Diencephalon (tissue), 1 donor: Measurements from ENCODE around the gene ME3. TPM values are rescaled to one million over a fixed set of nuclear protein-coding genes. Genes with fewer than 3 reads are reported as not detected.

Source experiments
- total RNA-seq: library from RNA; depleted of rRNA; stranded (reverse); fragments of >200 nt; gene quantifications from one replicate; pipeline ENCODE4 v1.2.3, GENCODE V29; 2014

Gene ME3
- total RNA-seq: 75.0 TPM

DNA sequence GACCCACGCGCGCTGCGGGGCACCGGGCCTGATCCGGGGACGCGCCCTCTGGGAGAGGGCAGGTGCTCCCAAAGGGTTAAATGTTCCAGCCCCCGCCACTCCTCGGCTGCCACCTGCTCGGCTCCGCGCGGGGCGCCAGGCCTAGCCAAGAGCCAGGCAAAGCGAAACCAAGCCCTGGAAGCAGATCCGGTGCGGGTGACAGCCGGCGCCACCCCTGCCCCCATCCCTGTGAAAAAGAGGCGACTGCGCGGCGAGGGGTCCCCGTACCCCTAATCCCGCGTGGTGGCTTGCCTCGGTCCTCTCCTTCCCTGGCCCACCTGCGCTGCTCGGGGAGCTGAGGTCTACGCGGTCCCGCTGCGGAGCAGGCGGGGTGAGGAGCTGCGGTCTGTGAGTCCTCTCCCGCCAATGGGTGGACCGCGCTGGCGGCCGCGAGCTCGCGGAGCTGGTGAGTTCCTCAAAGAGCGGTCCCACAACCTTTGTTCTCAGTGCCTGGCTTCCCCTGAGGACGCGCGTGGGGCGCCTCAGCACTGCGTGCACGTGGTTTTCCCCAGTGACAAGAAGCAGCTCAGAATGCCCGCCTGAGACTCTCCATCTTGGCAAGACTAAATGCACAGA lies at the start of gene ME3:
Gene ME3 (minus strand): TSS at position 610 of the 615 bp plus-strand sequence.

Other genes starting within 250 kb of the ME3 start
- 9.0 TPM for gene PRSS23, start 127.9 kb upstream of the ME3 start, total RNA-seq